Natural killer cell (primary cell): ENCODE measurements around the gene ZNF441. TPM values are rescaled to one million over a fixed set of nuclear protein-coding genes. Genes with fewer than 3 reads are reported as not detected.

Source experiments
- ATAC-seq, 3 donors: fragments of 150-1000 bp in 2 of 3; fragments of 200-7000 bp in 1 of 3; cut with Tn5 transposase; 1 replicate in 1 of 3; 2 replicates in 2 of 3; pipeline ENCODE4 v1.10.0; 2021; ENCODE audit warnings: mild to moderate bottlenecking in 2 of 3, moderate library complexity in 2 of 3
- DNase-seq, 2 donors: peaks; one replicate each; pipeline versions ENCODE4 v3.0.0 to v3.0.0-alpha.2; 2013 to 2021; ENCODE audit warnings: mixed read lengths in 1 of 2
- H3K27ac ChIP-seq: one replicate; pipeline ENCODE4 v1.5.1; 2013; ENCODE audit warnings: mild to moderate bottlenecking, low read length
- H3K27me3 ChIP-seq: one replicate; pipeline ENCODE4 v1.6.1; 2013; ENCODE audit warnings: low read length; ENCODE audit not compliant: control insufficient read depth, insufficient read depth
- H3K36me3 ChIP-seq: one replicate; pipeline ENCODE4 v1.6.1; 2013; ENCODE audit warnings: low read length; ENCODE audit not compliant: control insufficient read depth, insufficient read depth
- H3K4me1 ChIP-seq: one replicate; pipeline ENCODE4 v1.6.1; 2013; ENCODE audit warnings: low read length; ENCODE audit not compliant: control insufficient read depth, insufficient read depth
- H3K4me3 ChIP-seq: one replicate; pipeline ENCODE4 v1.5.1; 2013; ENCODE audit warnings: low read length
- H3K9me3 ChIP-seq: one replicate; pipeline ENCODE4 v1.6.1; 2013; ENCODE audit warnings: low read length; ENCODE audit not compliant: control insufficient read depth, insufficient read depth
- H3K27ac Mint-ChIP-seq, 2 donors: one replicate each; pipeline ENCODE4 v1.8.0; 2022; ENCODE audit warnings: mild to moderate bottlenecking in 2 of 2, mixed read lengths in 2 of 2, moderate library complexity in 1 of 2
- H3K27me3 Mint-ChIP-seq, 2 donors: one replicate each; pipeline ENCODE4 v1.8.0; 2022; ENCODE audit warnings: low read depth in 2 of 2, mixed read lengths in 2 of 2
- H3K36me3 Mint-ChIP-seq: one replicate; pipeline ENCODE4 v1.8.0; 2022; ENCODE audit warnings: mixed read lengths
- H3K4me1 Mint-ChIP-seq, 2 donors: one replicate each; pipeline ENCODE4 v1.8.0; 2022; ENCODE audit warnings: mixed read lengths in 2 of 2
- H3K4me3 Mint-ChIP-seq: one replicate; pipeline ENCODE4 v1.8.0; 2022; ENCODE audit warnings: mild to moderate bottlenecking, moderate library complexity, mixed read lengths
- H3K9me3 Mint-ChIP-seq, 2 donors: one replicate each; pipeline ENCODE4 v1.8.0; 2022; ENCODE audit warnings: mixed read lengths in 2 of 2
- WGBS: methylation state at CpG from one replicate; pipeline ENCODE4 v1.1.7; 2013; ENCODE audit warnings: missing lambda C conversion rate; ENCODE audit not compliant: insufficient coverage; 5-methylcytosine and 5-hydroxymethylcytosine counted together
- intact Hi-C: fragments of 100-400 bp; cut with micrococcal nuclease; formaldehyde crosslinking; loops from one replicate; pipeline ENCODE4 v1.14.2; 2022
- total RNA-seq, 4 donors: library from RNA; stranded (reverse); fragments of 120-200 nt in 1 of 4; gene quantifications; one replicate each; pipeline versions ENCODE4 v1.2.3 to v1.2.4, GENCODE V29; 2013 to 2022
- TF ChIP-seq, protein P1 (sequence below): fragments of 200-600 bp; IDR thresholded peaks from one replicate; pipeline ENCODE4 v1.8.0; 2022; ENCODE audit warnings: antibody characterized with exemption

Gene ZNF441
- total RNA-seq, 3 donors from 2014 or later (not counting 1 experiment from before 2014, with no cell fraction given), result 6.5 to 9.6 (median 7.1) TPM

DNA sequence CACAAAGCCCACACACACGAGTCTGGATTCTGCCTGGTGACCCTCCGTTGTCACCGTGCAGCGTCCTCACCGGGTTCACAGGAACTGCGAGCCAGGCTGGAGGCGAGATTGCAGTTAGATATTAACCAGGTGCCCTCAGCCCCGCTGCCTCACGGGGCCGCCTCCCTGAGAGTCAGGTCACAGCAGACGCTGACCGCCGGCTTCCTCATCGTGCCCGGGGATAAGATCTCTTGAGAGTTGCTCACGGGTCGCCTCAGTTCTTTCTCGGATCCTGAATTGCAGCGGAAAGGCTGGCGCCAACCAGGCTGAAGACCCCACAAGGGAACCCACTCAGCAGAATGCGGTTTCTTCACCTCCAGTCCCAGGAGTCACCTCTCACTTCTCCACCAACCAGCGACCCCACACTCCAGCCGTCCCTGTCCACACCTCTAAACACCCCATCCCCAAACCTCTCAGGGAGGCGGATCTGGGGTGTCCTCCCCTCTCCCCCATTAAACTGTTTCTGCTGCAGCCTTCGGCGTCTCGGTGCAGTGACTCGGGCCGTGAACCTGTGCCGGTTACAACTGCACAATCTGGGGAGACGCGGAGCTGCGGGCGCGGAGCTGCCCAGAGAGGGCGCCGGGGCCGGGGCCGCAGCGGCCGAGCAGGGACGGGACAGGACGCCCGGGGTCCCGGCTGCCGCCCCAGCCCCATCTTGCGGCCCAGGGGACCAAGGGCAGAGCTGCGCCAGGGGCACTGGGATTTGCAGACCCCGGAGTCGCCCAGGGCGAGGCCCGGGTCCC is 28.6 kb upstream of the ZNF441 start:
- H3K4me1 ChIP-seq, result peaks cover 19% of the 10 kb centered on the region
- peak overlapping the region; percentile 68 for H3K4me3 ChIP-seq
- DNase-seq, result peak; percentile 32 to 53
- no peaks in the 10 kb centered on the region for H3K36me3 Mint-ChIP-seq
- ATAC-seq, result peak; percentile 38 to 54 (median 52)
- no peaks in the 10 kb centered on the region for H3K9me3 Mint-ChIP-seq
- H3K27ac ChIP-seq, result no peak overlapping the region
- TF ChIP-seq, protein P1, sequence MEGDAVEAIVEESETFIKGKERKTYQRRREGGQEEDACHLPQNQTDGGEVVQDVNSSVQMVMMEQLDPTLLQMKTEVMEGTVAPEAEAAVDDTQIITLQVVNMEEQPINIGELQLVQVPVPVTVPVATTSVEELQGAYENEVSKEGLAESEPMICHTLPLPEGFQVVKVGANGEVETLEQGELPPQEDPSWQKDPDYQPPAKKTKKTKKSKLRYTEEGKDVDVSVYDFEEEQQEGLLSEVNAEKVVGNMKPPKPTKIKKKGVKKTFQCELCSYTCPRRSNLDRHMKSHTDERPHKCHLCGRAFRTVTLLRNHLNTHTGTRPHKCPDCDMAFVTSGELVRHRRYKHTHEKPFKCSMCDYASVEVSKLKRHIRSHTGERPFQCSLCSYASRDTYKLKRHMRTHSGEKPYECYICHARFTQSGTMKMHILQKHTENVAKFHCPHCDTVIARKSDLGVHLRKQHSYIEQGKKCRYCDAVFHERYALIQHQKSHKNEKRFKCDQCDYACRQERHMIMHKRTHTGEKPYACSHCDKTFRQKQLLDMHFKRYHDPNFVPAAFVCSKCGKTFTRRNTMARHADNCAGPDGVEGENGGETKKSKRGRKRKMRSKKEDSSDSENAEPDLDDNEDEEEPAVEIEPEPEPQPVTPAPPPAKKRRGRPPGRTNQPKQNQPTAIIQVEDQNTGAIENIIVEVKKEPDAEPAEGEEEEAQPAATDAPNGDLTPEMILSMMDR, result no peak
- under 1% methylated on average over 52 of the region's 52 CpGs for WGBS
- no peaks in the 10 kb centered on the region for H3K36me3 ChIP-seq
- intact Hi-C loops, result no loop called here
- H3K9me3 ChIP-seq, result no peaks in the 10 kb centered on the region
- H3K27ac Mint-ChIP-seq, result peak overlapping the region; percentile 87 to 95
- H3K27me3 ChIP-seq, result no peaks in the 10 kb centered on the region
- peaks cover 20 to 21% of the 10 kb centered on the region in 2 donors for H3K4me1 Mint-ChIP-seq
- peaks cover 0 to 5% of the 10 kb centered on the region in 2 donors for H3K27me3 Mint-ChIP-seq
- peak overlapping the region; percentile 100 for H3K4me3 Mint-ChIP-seq

DNA sequence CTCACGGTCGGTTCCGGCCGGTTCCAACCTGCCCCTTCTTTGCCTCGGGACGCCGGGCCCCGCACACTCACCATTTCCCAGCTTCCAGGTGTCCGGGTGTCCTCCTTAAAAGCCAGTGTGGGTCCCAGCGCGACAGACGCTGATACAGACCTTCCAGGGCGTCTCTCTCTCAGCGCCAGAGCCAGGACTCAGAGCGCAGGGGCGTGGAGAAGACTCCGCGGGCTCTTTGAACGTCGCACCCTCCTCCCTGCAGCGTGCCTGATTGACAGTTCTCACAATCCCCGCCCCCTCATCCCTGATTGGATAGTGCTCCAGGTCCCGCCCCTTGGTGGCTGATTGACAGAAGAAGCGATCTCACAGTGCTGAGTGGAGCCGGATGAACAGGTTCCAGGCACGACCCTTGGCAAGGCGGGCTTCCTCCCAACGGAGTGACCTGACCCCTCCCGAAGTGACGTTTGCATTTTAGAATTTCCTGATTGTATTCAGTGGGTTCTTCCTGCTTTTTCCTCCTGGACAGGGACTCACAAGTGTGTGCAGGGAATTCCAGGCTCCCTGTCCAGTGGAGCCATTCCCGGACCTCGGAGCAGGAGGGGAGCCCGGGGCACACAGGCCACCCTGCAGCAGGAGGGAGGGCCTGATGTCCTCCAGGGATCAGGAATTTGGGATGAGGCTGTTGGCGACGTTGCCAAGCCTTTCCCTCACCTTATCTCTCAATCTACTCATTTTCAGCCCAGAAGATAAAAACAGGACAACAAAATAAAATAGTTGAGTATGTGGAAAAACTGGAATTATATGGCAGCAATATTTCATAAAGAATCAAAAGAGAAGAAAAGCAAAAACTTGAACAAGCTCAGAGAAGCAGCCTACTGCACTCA is 27.8 kb upstream of the ZNF441 start, which contains the start of gene ZNF823:
ZNF823 (minus strand) TSS at position 201 of the 875 bp plus-strand sequence; CDS start at position 74, 127 bp downstream.
- Mint-ChIP-seq H3K9me3 (no peaks in the 10 kb centered on the region), H3K27ac (peak within 1 kb of the TSS; percentile 87 to 95), H3K4me3 (peak within 1 kb of the TSS; percentile 100), H3K36me3 (no peaks in the 10 kb centered on the region), H3K4me1 (peaks cover 20 to 21% of the 10 kb centered on the region in 2 donors), H3K27me3 (peaks cover 0 to 5% of the 10 kb centered on the region in 2 donors)
- 2% methylated on average over 33 of the region's 35 CpGs for WGBS
- Histone ChIP-seq H3K36me3 (no peaks in the 10 kb centered on the region), H3K4me1 (peaks cover 19% of the 10 kb centered on the region), H3K27me3 (no peaks in the 10 kb centered on the region), H3K9me3 (no peaks in the 10 kb centered on the region), H3K4me3 (peak within 1 kb of the TSS; percentile 68), H3K27ac (no peak within 1 kb of the TSS)
- intact Hi-C loops, result loop anchor here (1.0 kb wide), 1 partner anchor 27 kb away; the partner anchor contains the start of gene ZNF441
- ATAC-seq (peak; percentile 98 to 99 (median 99)), DNase-seq (peak; percentile 96 to 97)
- TF ChIP-seq, protein P1, result no peak

DNA sequence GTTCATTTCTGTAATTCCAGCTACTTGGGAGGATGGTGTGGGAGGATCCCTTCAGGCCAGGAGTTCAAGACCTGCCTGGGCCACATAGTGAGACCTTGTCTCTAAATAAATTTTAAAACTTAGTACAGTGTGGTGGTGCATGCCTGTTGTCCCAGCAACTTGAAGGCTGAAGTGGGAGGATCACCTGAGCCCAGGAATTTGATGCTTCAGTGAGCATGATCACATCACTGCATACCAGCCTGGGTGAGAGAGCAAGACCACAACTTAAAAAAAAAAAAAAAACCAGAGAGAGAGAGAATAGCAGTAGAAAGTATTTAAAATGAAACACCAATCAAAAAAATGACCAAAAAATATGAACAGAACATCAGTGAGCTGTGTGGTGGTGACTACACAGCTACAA is 20.9 kb upstream of the ZNF441 start:
- H3K36me3 Mint-ChIP-seq, result peaks cover 21% of the 10 kb centered on the region
- H3K9me3 Mint-ChIP-seq, result peaks cover 2 to 7% of the 10 kb centered on the region in 2 donors
- no peak overlapping the region for H3K4me3 Mint-ChIP-seq
- H3K27me3 Mint-ChIP-seq, result peaks cover 13 to 20% of the 10 kb centered on the region in 2 donors
- no peak overlapping the region for H3K27ac ChIP-seq
- ATAC-seq, result no peak
- H3K4me1 Mint-ChIP-seq, result no peaks in the 10 kb centered on the region
- peaks cover 5% of the 10 kb centered on the region for H3K9me3 ChIP-seq
- H3K27ac Mint-ChIP-seq, result no peak overlapping the region
- no peak overlapping the region for H3K4me3 ChIP-seq
- TF ChIP-seq, protein P1, result no peak
- no peaks in the 10 kb centered on the region for H3K36me3 ChIP-seq
- no peaks in the 10 kb centered on the region for H3K27me3 ChIP-seq
- intact Hi-C loops, result no loop called here
- DNase-seq, result no peak
- H3K4me1 ChIP-seq, result no peaks in the 10 kb centered on the region
